HEK293T (cell line): ENCODE data around the gene VOPP1.

Source experiments
- CTCF ChIA-PET: fragments of 350-600 bp; formaldehyde crosslinking; extraction: SDS; loops from one replicate; lab custom pipeline; 2021; ENCODE audit warnings: antibody characterized with exemption, inconsistent platforms; lab: Yijun Ruan, JAX
- POLR2A ChIA-PET: fragments of 350-600 bp; formaldehyde crosslinking; extraction: SDS; loops from one replicate; lab custom pipeline; 2020; ENCODE audit warnings: antibody characterized with exemption, inconsistent platforms; lab: Yijun Ruan, JAX
- DNase-seq: peaks from one replicate; pipeline ENCODE4 v3.0.0; 2012; ENCODE audit warnings: mixed read lengths; ENCODE audit errors: extremely low spot score
- ARNT ChIP-seq: fragments of 450-650 bp; IDR thresholded peaks from 2 replicates; pipeline ENCODE4 v1.6.1; 2017; ENCODE audit warnings: mild to moderate bottlenecking
- BHLHE40 ChIP-seq: fragments of 450-650 bp; IDR thresholded peaks from 2 replicates; pipeline ENCODE4 v1.6.1; 2016; ENCODE audit warnings: mild to moderate bottlenecking, moderate library complexity, borderline replicate concordance
- CTBP1 ChIP-seq: fragments of 450-650 bp; IDR thresholded peaks from 2 replicates; pipeline ENCODE4 v1.6.1; 2016; ENCODE audit warnings: borderline replicate concordance
- ELF4 ChIP-seq: fragments of 450-650 bp; IDR thresholded peaks from 2 replicates; pipeline ENCODE4 v1.6.1; 2017; ENCODE audit warnings: antibody characterized with exemption
- FOXA1 ChIP-seq: fragments of 450-650 bp; IDR thresholded peaks from 2 replicates; pipeline ENCODE4 v1.6.1; 2016; ENCODE audit warnings: mild to moderate bottlenecking
- FOXK2 ChIP-seq: fragments of 450-650 bp; IDR thresholded peaks from 2 replicates; pipeline ENCODE4 v1.6.1; 2016; ENCODE audit warnings: mild to moderate bottlenecking
- FOXM1 ChIP-seq: fragments of 450-650 bp; IDR thresholded peaks from 2 replicates; pipeline ENCODE4 v1.6.1; 2017; ENCODE audit warnings: mild to moderate bottlenecking, borderline replicate concordance
- HDGF ChIP-seq: fragments of 450-650 bp; IDR thresholded peaks from 2 replicates; pipeline ENCODE4 v1.6.1; 2017; ENCODE audit warnings: antibody characterized with exemption, borderline replicate concordance
- L3MBTL2 ChIP-seq: fragments of 450-650 bp; conservative IDR thresholded peaks from 2 replicates; pipeline ENCODE4 v1.6.1; 2016; ENCODE audit warnings: mild to moderate bottlenecking
- LEF1 ChIP-seq: fragments of 450-650 bp; IDR thresholded peaks from 2 replicates; pipeline ENCODE4 v1.6.1; 2017; ENCODE audit warnings: mild to moderate bottlenecking, borderline replicate concordance
- PKNOX1 ChIP-seq: fragments of 450-650 bp; IDR thresholded peaks from 2 replicates; pipeline ENCODE4 v1.6.1; 2016
- SP1 ChIP-seq: fragments of 450-650 bp; IDR thresholded peaks from 2 replicates; pipeline ENCODE4 v1.6.1; 2017
- SUZ12 ChIP-seq: fragments of 450-650 bp; IDR thresholded peaks from 2 replicates; pipeline ENCODE4 v1.6.1; 2016; ENCODE audit warnings: mild to moderate bottlenecking
- TARDBP ChIP-seq: fragments of 450-650 bp; IDR thresholded peaks from 2 replicates; pipeline ENCODE4 v1.6.1; 2016
- ZNF384 ChIP-seq: fragments of 450-650 bp; IDR thresholded peaks from 2 replicates; pipeline ENCODE4 v1.6.1; 2016

Gene VOPP1

GRCh38 chr7:55545496-55545895 lies 26.8 kb downstream of the VOPP1 start:
- POLR2A ChIA-PET: no interaction called here
- CTCF ChIA-PET: no interaction called here

GRCh38 chr7:55540226-55540858 lies 32.0 kb downstream of the VOPP1 start:
- POLR2A ChIA-PET: no interaction called here

More at GRCh38 chr7:55545496-55545895, 26.8 kb downstream of the VOPP1 start:
- TF ChIP-seq TARDBP (no peak), FOXA1 (no peak), ZNF384 (no peak), LEF1 (no peak), FOXK2 (no peak), HDGF (no peak), PKNOX1 (no peak), ELF4 (no peak), CTBP1 (no peak), L3MBTL2 (no peak), SUZ12 (no peak), SP1 (no peak), FOXM1 (no peak)
- DNase-seq: no peak

GRCh38 chr7:55539380-55539779 lies 32.9 kb downstream of the VOPP1 start:
- ChIA-PET CTCF (no interaction called here), POLR2A (no interaction called here)
- TF ChIP-seq BHLHE40 (no peak), CTBP1 (no peak), L3MBTL2 (no peak), ELF4 (no peak), ARNT (no peak), ZNF384 (no peak)
- DNase-seq: no peak

More at GRCh38 chr7:55540226-55540858, 32.0 kb downstream of the VOPP1 start:
- CTCF ChIA-PET: no interaction called here
- no peak for DNase-seq
- TF ChIP-seq L3MBTL2 (no peak), LEF1 (no peak), TARDBP (no peak), SUZ12 (no peak), CTBP1 (no peak), FOXM1 (no peak)

GRCh38 chr7:55538538-55538937 lies 33.8 kb downstream of the VOPP1 start:
- POLR2A ChIA-PET: no interaction called here
- no peak for TF ChIP-seq ARNT
- no peak for DNase-seq
- CTCF ChIA-PET: no interaction called here

GRCh38 chr7:55537458-55537990 lies 34.8 kb downstream of the VOPP1 start:
- ChIA-PET CTCF (no interaction called here), POLR2A (no interaction called here)
- no peak for DNase-seq
- TF ChIP-seq LEF1 (no peak), FOXM1 (no peak), HDGF (no peak), BHLHE40 (no peak)

- TF ChIP-seq FOXK2: no peak
- TF ChIP-seq TARDBP: no peak
- no peak for DNase-seq
- CTCF ChIA-PET: interaction anchor here (0.9 kb wide), 1 partner anchor 123 kb away, joined by 3 read pairs; no protein-coding TSS in a partner anchor
- POLR2A ChIA-PET: no interaction called here
These were observed 35.5 kb downstream of the VOPP1 start for GRCh38 chr7:55536619-55537457.

- TF ChIP-seq SP1 (no peak), FOXK2 (no peak), HDGF (no peak), SUZ12 (no peak), ARNT (no peak), L3MBTL2 (no peak), FOXM1 (no peak), ELF4 (no peak)
- CTCF ChIA-PET: interaction anchor here (0.9 kb wide), 1 partner anchor 124 kb away, joined by 3 read pairs; no protein-coding TSS in a partner anchor
- POLR2A ChIA-PET: no interaction called here
- DNase-seq: no peak
These were observed 36.7 kb downstream of the VOPP1 start for GRCh38 chr7:55535617-55536016.

- no peak for DNase-seq
- TF ChIP-seq ELF4: no peak
- no peak for TF ChIP-seq PKNOX1
- TF ChIP-seq TARDBP: no peak
- no peak for TF ChIP-seq FOXA1
- ChIA-PET CTCF (no interaction called here), POLR2A (interaction anchor here (0.9 kb wide), 1 partner anchor 37 kb away, joined by 3 read pairs; no protein-coding TSS in a partner anchor)
These were observed 37.2 kb downstream of the VOPP1 start for GRCh38 chr7:55534916-55535590.
